COR-L47 (cell line): ENCODE results near the gene WDHD1.
"Not testable (repeated sequence)": the region's sequence is repeated elsewhere in the genome, so short reads cannot be mapped to it uniquely, and the experiment has no call there.

Experiments
- DNase-seq: peaks from one replicate; lab custom pipeline; 2025; lab: John Stamatoyannopoulos, UW

The WDHD1 gene

DNA sequence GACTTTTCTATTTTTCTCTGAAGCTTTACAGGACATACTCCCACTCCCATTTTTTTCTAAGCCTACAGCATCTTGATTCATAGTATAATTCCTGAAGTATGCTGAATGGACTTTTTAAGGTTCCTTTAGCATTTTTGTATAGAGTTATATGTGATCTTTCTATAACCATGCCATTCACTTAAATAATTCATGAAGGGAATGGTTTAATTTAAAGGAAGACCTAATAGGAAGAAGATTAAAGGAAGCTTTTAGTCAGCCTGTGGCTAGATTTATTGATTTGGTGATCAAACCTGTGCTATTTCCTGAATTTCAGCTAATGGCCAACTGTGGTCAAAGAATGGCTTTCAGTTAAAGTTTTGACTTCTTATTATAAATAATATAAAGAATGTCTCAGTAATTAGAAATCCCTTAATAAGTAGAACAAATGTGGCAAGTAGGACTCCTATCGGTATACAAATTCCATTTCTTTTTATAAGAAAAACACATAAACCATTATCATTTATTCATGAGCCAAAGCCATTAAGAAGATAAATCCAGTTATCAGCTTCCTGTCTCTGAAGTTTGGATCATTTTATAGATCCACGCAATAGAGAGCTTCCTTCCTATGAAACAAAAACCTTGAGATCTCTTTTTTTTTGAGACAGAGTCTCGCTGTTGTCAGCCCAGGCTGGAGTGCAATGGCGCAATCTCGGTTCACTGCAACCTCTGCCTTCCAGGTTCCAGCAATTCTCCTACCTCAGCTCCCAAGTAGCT is 20.6 kb upstream of the WDHD1 start:
- DNase-seq = no peak

DNA sequence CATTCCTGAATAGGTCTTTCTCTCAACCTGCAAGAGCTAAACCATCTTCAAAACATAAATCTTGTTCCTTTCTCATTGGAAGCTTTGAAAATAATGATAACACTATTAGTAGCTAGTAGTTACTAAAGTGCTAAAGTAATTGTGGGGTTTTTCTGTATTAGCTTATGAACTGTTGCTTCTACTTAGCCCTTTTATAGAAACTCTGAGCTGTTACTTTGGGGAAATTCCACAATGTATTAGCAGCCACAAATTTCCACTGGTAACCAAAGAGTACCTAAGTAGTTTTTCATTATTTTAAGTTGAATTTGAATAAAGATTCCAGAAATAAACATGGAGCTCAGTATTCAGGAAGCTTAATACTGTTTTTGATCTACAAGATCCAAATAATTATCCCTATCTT is 18.2 kb upstream of the WDHD1 start:
- no peak for DNase-seq

GRCh38 chr14:55043528-55043927 is 16.6 kb upstream of the WDHD1 start:
- no peak for DNase-seq

- DNase-seq = no peak
Observed at GRCh38 chr14:55038708-55039107, 11.8 kb upstream of the WDHD1 start.

DNA sequence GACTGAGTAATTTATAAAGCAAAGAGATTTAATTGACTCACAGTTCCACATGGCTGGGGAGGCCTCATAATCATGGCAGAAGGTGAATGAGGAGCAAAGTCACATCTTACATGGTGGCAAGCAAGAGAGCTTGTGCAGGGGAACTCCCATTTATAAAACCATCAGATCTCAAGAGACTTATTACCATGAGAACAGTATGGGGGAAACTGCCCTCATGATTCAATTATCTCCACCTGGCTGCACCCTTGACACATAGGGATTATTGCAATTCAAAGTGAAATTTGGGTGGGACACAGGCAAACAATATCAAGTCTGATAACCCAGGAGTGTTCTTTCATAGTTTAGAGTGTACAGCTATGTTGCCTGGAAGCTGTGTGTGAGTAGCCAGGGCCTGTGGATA is 11.1 kb upstream of the WDHD1 start:
- DNase-seq = not testable (repeated sequence)

DNA sequence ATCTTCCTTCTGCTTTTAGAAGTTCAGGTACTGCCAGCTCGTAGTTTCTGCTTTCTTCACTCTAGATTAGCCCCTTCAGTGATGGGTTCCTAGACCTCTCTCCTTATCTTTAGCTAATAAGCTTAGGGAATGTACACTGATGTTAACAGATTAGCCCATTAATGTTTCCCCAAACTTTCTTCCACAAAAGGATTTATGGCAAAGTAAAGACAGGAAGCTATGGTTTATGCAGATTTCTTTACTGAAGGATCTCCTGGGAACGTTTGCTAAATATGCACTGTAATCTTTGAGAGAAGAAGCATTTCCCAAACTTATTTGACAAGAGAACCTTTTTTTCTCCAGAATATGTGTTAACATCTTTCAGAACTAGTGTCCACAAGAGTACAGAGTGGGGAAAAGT is 4.3 kb upstream of the WDHD1 start:
- no peak for DNase-seq

- no peak for DNase-seq
Observed at GRCh38 chr14:55028476-55028875, 1.6 kb upstream of the WDHD1 start.

DNA sequence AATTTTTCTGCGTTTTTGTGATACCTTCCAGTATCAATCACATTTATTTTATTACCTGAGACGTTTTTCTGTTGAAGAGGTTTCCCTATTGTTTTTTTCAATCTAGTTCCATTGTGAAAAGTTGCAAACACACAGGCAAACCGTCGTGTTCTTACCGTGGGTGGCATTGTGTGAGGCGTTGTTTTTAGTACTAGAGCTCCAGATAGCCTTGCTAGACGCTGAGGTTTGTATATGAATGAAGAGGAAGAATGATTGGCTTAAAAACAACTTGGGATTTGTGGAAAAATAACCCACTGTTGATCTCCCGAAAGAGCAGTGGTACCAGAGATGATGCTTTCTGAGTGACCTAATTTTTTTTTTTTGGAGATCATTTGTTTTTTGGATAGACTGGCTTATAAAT is 1.2 kb upstream of the WDHD1 start:
- DNase-seq = peak; percentile 1

DNA sequence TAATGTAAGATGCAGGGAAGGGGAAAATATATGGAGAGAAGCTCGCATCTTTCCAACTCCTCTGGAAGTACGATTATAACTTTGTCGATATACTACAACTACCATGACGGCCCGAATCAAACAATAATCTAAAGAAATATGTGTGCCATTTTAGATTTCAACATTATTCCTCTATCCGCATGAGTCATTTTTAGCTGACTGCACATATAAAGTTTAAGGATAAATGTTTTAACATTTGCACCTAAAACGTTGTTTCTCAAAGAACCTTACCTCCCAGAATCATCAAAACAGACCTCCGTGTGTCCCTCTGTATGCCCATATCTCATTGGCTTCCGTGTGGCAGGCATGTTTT is 482 bp downstream of the WDHD1 start:
- DNase-seq = no peak

DNA sequence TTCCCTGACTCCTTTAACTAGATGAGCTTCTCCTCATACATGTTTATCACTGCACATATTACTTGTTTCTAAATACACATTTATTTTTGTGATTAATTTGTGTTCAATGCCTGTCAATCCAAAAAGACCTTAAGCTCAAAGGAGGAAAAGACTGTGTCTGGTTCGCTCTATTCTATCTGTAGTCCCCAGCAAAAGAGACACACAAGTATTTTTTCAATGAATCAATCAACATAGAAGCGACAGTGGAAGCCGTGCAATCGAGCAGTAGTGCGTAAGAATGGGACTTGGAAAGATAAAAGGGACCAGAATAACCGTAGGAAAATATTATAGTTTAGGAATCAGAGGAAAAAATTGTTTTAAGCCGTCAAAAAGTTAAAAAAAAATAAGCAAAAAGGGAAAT is 951 bp downstream of the WDHD1 start:
- no peak for DNase-seq

DNA sequence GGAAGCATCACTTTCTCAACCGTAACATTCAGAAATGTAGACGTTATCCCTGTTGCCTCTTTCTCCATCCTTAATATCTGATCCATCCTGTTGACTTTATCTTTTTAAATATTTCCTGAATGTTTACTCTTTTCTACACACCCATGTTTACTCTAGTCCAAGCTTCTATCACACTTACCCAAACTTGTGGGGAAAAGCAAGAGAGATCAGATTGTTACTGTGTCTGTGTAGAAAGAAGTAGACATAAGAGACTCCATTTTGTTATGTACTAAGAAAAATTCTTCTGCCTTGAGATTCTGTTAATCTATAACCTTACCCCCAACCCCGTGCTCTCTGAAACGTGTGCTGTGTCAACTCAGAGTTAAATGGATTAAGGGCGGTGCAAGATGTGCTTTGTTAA is 2.5 kb downstream of the WDHD1 start:
- DNase-seq = not testable (repeated sequence)

GRCh38 chr14:55019968-55020554 is 6.8 kb downstream of the WDHD1 start:
- DNase-seq = no peak

- DNase-seq = no peak
Observed at GRCh38 chr14:55015006-55015405, 11.9 kb downstream of the WDHD1 start.

GRCh38 chr14:55005071-55005470 is 21.8 kb downstream of the WDHD1 start:
- DNase-seq = no peak

DNA sequence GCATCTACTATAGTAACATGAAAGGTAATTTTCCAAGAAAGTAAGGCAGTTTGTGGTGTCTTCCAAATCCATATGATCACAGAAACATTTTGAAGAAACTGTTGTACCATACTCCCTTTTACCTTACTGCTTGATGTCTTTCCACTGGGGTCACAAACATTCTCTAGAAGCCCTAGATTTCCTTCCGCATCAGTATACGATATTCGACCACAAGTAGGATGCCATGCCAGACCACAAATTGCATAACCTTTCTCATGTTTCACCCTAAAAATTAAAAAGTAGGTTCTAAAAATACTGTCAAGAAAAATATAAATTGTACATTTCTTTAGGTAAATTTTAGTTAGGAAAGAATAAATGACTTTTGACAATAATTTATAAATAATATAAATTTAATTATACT is 26.5 kb downstream of the WDHD1 start:
- DNase-seq = no peak

- no peak for DNase-seq
Observed at GRCh38 chr14:54985156-54985555, 41.7 kb downstream of the WDHD1 start.

GRCh38 chr14:54981698-54982097 is 45.2 kb downstream of the WDHD1 start:
- DNase-seq = no peak

GRCh38 chr14:54979039-54979438 is 47.9 kb downstream of the WDHD1 start:
- no peak for DNase-seq

DNA sequence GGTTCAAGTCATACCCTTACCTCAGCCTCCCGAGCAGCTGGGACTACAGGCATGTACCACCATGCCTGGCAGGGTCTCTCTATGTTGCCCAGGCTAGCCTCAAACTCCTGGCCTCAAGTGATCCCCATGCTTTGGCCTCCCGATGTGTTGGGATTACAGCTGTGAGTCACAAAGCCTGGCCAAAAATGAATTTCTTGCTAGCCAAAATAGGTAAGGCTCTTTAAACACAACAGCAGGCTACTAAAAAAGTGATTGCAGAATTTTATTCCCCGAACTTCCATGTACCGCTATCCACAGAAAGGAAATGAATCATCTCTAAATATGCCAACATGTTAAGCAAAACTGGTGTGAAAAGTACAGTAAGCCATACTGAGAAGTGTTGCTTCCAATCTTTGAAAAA is 50.6 kb downstream of the WDHD1 start:
- no peak for DNase-seq

DNA sequence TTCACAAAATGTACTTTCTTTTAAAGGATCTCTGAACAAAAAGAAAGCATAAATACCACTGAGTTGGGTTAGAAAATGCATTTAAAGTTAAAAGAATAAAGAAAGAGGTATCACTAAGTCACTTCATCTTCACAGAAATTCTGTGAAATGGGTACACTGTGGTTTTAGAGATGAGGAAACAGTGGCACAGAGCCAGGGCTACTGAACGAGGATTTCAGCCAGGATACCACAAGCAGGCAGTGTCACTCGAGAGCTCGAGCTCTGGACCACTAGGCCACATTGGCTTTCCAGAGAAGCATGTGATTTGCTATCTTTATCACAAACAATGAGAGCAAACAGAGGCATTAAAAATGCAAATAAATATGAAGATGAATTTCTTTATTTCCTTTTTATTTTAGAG is 51.0 kb downstream of the WDHD1 start:
- DNase-seq = no peak

DNA sequence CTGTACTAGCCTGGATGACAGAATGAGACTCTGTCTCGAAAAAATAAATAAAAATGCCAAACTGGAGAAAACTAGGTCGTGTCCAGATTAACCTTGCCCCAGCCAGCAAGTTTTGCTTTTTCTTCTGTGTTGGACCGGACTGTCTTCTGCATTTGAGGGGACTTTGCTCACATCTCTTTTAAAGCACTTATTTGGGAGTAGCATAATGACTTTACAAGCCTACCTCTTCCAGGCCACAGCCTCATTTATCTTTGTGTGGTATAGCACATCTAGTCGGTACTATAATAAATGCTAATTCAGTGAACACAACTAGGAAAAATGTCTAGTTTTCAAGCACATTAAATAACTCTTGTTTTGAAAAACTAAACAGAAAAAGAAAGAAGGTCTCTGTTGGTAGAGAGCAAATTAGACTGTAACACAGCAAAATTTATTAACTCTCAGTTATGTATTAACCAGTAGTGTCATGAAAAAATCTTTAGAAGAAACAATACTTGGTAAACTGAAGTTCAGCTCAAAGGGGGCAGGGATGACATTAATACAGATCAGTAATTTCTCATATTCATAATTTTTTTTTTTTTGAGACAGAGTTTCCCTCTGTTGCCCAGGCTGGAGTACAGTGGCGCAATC is 52.0 kb downstream of the WDHD1 start:
- no peak for DNase-seq

DNA sequence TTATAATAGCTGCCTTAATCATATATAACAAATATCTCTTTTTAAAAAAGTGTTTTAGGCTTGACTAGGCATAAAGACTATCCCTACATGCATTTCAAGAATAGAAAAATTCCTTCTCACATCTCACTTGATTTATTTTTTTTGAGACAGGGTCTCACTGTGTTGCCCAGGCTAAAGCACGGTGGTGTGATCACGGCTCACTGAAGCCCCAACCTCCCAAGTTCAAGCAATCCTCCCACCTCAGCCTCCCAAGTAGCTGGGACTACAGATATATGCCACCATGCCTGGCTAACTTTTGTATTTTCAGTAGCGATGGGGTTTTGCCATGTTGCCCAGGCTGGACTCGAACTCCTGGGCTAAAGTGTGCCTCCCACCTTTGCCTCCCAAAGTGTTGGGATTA is 59.4 kb downstream of the WDHD1 start:
- no peak for DNase-seq

DNA sequence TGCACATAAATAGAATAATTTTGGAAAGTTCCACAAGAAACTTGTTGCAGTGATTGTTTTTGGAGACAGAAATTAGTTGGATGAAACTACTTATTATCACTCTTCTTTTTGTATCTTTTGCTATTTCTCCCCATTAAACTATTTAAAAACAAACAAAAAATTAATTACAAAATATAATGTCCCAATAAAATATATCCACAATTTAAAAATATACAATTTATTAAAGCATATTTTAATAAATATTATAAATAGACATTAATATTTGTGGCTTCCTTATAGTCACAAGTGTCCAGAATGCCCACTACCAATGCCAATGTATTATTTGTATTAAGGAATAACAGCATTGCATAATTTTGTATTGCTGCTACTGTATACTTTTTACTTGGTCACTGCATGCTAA is 71.8 kb downstream of the WDHD1 start:
- no peak for DNase-seq

DNA sequence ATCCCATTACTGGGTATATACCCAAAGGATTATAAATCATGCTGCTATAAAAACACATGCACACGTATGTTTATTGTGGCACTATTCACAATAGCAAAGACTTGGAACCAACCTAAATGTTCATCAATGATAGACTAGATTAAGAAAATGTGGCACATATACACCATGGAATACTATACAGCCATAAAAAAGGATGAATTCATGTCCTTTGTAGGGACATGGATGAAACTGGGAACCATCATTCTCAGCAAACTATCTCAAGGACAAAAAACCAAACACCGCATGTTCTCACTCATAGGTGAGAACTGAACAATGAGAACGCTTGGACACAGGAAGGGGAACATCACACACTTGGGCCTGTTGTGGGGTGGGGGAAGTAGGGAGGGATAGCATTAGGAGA is 73.3 kb downstream of the WDHD1 start:
- not testable (repeated sequence) for DNase-seq
